Right ventricle myocardium inferior (tissue), 1 donor: ENCODE data around the gene C1orf116. TPM values are rescaled to one million over a fixed set of nuclear protein-coding genes. Genes with fewer than 3 reads are reported as not detected.

Source experiments
- ATAC-seq: fragments of 200-7000 bp; cut with Tn5 transposase; one replicate; pipeline ENCODE4 v1.9.1; 2020; ENCODE audit warnings: mild to moderate bottlenecking, moderate library complexity
- DNase-seq: peaks from one replicate; pipeline ENCODE4 v3.0.0; 2021; ENCODE audit errors: missing footprints
- intact Hi-C: fragments of 100-400 bp; cut with DNase I; formaldehyde crosslinking; loops from one replicate; pipeline ENCODE4 v1.11.0; 2022
- total RNA-seq: library from RNA; stranded (reverse); fragmentation: NEBNext Ultra II Directional; extraction: Animal tissue kit (Norgen Biotek cat#: 25700); gene quantifications from one replicate; pipeline ENCODE4 v1.2.1, GENCODE V29; 2021
- donor health status: DM: no; HTN: yes; CAD: no; lungs with severe emphysema.

Gene C1orf116
- total RNA-seq, 1 donor from 2014 or later = 1.2 TPM

GRCh38 chr1:206978259-206978658 lies 54.3 kb downstream of the C1orf116 start:
- no peak for DNase-seq
- intact Hi-C loops = loop anchor here (10.0 kb wide), 1 partner anchor 53 kb away; the partner anchor contains the start of gene FCMR
- ATAC-seq = no peak

DNA sequence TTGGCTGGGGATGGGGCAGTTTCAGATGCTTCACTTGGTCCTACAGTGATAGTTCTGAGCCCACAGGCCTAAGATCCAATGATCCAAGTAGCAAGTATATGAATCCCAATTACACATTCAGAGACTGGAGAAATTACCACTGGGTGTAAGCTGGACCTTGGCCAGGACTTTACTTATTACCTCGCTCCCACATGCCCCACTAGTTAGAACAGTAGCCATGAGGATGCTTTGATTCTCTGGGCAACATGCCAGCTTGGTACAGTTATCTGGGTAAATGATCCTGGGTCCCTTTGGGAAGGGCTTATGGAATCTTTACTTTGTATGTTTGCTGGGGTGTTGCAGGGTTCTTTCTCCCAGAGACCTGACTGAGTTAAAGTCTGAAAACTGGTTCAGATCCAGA lies 57.2 kb downstream of the C1orf116 start:
- DNase-seq = no peak
- intact Hi-C loops = loop anchor here (10.0 kb wide), 1 partner anchor 51 kb away; the partner anchor contains the start of gene FCMR
- no peak for ATAC-seq

DNA sequence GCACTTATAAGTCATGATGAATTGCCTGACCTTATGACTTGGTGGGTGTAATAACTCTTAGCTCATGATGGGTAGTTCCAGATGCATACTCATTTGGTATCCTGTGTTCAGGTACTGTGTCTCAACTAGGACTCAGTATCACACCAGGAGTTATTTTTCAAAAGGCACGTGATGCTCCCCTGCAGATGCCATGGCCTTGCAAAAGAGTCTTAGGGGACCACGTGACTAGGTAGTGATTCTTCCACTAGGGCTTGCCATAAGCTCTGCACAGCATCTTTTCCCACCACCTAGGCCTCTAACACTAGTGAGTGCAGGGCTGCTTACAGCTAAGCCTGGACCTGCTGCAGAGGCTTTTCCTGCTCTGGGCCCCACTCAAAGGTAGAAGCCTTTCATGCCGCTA lies 58.4 kb downstream of the C1orf116 start:
- ATAC-seq = no peak
- intact Hi-C loops = loop anchor here (10.0 kb wide), 1 partner anchor 49 kb away; the partner anchor contains the start of gene FCMR
- DNase-seq = no peak

- DNase-seq = no peak
- ATAC-seq = no peak
- intact Hi-C loops = loop anchor here (10.0 kb wide), 1 partner anchor 48 kb away; the partner anchor contains the start of gene FCMR
These were observed 59.8 kb downstream of the C1orf116 start for GRCh38 chr1:206972728-206973127.

DNA sequence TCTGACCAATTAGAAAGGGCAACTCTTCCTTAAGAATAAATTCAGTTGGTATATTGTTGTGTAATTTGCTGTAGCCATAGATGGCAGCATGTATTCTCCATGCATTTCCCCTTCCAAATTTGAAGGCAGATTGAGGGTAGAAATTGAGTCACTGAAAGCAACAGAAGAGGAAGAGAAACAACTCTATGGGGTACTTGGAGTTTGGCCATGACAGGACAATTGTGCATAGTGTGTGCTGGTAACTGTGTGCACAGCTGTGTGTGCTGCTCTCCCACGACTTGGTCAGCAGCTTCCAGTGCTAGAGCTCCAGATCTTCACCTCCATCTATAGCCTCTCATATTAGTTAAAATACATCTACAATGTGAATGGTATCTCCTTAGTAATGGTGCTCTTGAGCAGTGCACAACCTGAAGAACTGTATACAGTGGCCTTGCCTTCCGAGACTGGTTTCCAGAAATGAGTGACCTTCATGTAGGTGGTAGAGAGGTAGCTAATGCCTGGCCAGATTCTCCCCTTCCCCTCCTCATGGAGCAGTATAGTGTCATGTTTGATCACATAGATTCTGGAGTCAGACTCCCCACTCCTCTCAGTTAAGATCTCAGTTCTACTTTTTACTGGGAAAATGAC lies 61.4 kb downstream of the C1orf116 start:
- ATAC-seq (peak; percentile 23), DNase-seq (no peak)
- intact Hi-C loops = loop anchor here (10.0 kb wide), 1 partner anchor 46 kb away; the partner anchor contains the start of gene FCMR

DNA sequence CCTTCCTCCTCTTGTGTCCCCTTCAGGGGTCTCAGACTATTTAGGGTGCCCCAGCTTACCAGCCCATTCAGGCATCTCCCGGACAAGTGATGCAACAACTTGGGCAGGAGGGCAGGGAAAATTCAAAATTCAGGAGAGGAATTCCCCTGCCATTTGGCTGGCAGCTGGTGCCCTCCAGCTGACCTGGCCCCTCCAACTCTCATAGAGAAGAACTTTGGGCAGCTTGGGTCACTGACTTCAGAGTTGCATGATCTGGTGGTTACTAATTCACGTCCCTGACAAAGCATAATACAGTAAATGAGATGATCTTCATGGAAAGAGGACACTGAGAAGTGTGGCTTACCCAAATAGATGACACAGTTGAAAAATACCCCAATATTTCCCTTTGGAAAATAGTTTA lies 62.1 kb downstream of the C1orf116 start, which contains the start of gene FCAMR:
FCAMR (minus strand) TSS at position 15 of the 400 bp plus-strand sequence. CDS start 335 bp downstream, outside the sequence.
- no peak for DNase-seq
- no peak for ATAC-seq
- intact Hi-C loops = loop anchor here (10.0 kb wide), 1 partner anchor 46 kb away; the partner anchor contains the start of gene FCMR

- ATAC-seq (no peak), DNase-seq (no peak)
- intact Hi-C loops = no loop called here
These were observed 63.5 kb downstream of the C1orf116 start for GRCh38 chr1:206969090-206969489.

Other genes starting within 250 kb of the C1orf116 start
- gene IL20, start 167.1 kb downstream of the C1orf116 start, total RNA-seq = not detected
- not detected for gene IL24, start 135.3 kb downstream of the C1orf116 start, total RNA-seq
- gene FCMR, start 110.8 kb downstream of the C1orf116 start, total RNA-seq = 6.3 TPM
- gene PIGR, start 86.3 kb downstream of the C1orf116 start, total RNA-seq = not detected
- gene FCAMR, start 62.3 kb downstream of the C1orf116 start, total RNA-seq = not detected
- gene YOD1, start 18.5 kb upstream of the C1orf116 start, total RNA-seq = 5.2 TPM
- 68.2 TPM for gene PFKFB2, start 20.5 kb upstream of the C1orf116 start, total RNA-seq
- gene C4BPB, start 56.1 kb upstream of the C1orf116 start, total RNA-seq = not detected
- not detected for gene C4BPA, start 71.5 kb upstream of the C1orf116 start, total RNA-seq